DMS 273 treated with DMSO at 0.1 percent for 48 hours (cell line): Measurements from ENCODE around the gene MAPK8IP3.
A peak's percentile ranks its signal among the peaks of the same experiment; 100 is the strongest.

Experiments used
- DNase-seq: peaks from one replicate; lab custom pipeline; 2025; lab: John Stamatoyannopoulos, UW

Gene MAPK8IP3

DNA sequence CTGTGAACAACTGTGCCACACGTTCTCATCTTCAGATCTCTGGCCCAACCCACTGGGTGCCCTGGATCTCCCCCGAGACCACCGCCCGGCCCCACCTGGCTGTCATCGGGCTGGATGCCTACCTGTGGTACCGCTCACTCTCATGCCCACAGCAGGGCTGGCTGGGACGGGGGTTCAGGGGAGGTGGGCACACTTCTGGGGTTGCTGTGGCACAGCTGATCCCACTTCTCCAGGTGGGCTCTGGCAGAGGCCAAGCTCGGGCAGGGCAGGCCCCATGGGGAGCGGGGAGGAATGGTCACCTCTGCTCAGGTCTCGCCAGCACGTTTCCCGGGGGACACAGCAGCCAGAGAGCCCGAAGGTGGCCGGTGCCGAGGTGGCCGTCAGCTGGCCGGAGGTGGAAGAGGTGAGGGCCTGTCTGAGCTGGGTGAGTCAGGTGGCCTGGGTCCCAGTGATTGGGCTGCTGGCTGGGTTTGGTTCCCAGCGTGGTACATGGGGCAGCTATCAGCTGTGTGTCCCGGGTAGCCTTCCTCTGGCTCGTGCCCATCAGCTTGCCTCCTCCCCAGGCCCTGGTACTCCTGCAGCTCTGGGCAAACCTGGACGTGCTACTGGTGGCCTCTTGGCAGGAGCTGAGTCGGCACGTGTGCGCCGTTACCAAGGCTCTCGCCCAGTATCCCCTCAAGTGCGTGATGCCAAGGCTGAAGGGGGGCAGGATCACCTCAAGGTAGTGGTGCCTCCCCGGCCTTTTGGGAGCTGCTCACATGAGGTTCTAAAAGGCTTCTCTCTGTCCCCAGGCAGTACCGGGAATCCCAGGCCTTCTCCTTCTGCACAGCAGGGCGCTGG, 69.2 kb downstream of the MAPK8IP3 start:
- DNase-seq, result no peak

DNA sequence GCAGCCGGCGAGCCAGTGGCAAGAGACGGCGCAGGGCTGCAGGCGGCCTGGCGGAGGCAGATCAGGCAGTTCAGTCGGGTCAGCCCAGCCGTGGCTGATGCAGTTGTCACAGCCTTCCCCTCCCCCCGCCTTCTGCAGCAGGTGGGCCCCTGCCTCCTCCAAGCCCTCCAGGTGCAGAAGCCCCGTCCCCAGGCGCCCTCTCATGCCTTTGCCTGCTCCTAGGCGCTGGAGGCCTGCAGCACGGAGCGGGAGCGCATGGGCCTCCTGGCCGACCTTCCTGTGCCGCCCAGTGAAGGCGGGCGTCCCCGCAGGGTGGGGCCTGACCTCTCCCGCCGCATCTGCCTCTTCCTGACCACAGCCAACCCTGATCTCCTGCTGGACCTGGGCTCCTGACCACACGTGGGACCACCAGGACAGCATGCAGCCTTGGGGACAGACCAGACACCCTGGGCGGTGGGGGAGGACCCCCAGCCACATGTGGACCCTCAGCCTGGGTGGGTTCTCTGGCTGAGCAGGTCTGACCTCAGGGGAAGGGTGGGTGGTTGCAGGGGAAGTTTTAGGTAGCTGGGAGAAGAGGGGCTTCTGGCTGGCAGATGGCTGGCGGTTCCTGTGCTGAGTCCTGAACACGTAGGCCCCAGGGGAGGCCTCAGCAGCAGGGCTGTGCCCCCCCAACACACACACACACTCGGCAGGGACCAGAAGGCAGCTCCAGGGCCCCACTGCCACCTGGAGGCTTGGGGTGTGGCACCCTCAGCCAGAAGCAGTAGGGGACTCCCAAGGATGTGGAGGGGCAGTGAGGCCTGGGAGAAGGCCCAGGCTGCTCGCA, 70.1 kb downstream of the MAPK8IP3 start:
- DNase-seq, result no peak

DNA sequence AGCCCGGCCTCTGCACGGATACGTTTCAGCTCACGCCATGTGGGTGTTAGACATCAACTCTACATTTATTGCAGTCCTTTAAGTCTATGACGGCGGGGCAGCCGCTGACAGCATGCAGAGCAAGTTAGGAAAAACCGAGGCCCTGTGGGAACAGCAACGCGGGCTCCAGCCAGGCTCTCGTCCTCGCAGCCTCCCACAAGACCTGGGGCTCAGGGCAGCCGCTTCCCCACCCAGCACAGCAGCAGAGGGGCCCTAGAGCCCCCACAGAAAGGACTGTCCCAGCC, 70.6 kb downstream of the MAPK8IP3 start:
- DNase-seq, result no peak

DNA sequence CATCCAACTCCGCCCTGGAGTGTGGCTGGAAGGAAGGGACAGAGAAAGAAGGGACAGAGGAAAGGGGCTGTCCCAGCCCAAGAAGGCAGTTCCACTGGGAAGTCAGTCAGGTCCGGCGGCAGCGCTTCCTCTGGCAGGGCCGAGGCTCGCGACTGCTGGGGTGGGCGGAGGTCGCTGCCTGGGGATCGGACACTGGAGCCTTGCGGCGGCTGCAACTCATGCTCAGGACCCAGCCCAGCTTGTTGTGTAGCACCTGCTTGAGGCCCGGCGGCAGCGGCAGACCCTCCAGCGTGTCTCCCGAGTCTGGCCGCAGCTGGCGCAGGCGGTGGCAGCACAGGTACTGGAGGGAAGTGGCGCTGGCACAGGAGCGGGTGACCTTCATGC, 71.0 kb downstream of the MAPK8IP3 start:
- no peak for DNase-seq

DNA sequence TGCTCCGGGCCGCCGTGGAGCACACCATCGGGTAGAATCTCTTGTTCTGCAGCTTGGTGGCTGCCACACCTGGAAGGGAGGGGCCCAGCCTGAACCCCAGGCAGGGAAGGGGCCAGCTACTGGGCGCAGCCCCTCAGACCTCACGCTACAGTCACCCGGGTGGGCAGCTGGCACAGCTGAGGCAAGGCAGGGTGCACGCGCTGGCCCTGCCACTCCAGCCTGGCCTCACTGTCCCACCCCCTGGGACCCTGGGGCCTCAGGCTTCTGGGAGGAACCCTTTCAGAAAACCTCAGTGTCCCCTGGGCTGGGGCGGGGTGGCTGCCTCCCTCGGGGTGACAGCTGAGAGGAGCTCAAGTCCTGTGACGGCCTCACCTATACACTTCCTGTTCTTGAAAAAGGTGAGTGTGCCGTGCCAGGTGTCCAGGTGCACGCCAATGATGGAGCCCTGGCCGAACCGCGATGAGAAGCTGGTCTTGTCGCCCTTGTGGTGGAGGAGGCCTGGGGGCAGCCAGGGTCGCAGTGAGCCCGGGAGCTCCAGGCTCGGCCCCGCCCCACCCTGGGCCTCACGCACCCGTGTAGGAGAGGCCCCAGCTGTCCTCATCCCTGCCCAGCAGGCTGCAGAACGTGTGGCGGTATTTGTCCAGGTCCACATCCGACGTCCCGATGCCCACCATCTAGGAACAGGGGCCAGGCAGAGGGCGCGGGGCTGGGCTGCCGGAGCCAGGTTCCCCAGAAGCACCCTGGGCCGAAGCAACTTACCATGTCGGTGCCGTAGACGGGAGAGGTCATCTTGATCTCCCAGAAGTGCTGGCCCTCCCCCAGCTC, 71.6 kb downstream of the MAPK8IP3 start:
- DNase-seq, result no peak

DNA sequence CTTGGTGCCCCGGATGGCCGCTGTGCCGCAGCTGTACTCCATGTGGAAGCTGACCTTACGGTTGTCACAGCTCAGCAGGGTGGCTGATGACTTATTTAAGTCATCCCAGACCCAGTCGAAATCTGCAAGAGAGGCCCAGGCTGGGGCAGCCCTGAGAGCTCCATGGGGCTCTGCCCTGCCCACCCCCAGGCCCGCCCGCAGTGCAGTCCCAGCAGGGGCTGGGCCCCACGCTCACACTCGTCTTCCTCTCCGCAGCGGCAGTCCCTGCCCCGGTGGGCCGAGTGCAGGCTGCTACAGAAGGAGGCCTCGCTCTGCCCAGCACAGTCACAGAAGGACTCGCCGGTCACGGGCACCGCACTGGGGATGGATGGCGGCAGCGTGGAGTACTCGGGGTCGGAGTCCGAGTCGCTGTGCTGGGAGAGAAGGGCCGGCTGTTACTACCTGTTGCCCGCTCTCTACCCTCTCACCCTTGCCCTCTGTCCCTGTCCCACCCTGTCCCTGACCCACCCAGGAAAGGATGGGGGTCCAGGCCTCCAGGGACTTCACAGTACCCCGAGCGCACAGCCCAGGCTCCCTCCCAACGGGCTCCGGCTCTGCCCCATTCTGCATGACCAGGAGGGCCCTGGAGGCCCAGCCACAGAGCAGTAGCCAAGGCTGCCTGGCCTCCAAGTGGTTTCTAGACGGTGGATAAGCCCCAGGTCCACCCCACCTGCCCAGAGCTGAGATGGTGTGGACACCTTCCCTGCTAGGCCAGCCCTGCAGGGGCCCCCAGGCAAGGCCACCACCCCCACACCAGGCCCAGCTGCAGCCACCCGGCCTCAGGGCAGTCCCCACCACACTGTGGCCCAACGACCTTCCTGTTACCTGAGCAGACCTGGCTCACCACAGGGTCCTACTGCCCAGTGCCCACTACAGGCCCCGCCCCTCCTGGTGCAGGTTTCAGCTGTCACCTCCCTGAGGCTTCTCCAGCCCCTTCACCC, 72.5 kb downstream of the MAPK8IP3 start:
- no peak for DNase-seq

DNA sequence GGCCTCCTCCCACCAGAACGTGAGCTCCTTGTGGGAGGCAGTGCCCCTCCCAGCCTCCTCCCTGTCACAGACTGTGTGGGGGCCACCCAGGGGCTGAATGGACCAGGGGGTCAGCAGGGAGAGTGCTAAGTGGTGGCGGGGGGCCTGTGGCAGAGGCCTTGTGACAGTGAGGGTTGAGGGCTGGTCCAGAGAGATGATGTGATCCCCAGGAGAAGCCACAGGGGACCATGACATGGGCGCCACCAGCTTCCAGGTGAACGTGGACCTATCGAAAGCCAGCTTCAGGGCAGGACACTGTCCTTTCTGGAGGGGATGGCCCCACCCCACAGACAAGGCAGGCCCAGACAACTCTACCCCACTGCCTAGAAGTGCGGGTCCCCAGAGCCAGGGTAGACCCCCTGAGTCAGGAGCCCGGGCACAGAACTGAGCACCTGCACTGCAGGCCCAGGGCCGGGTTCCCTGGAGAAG, 73.3 kb downstream of the MAPK8IP3 start:
- DNase-seq, result no peak

DNA sequence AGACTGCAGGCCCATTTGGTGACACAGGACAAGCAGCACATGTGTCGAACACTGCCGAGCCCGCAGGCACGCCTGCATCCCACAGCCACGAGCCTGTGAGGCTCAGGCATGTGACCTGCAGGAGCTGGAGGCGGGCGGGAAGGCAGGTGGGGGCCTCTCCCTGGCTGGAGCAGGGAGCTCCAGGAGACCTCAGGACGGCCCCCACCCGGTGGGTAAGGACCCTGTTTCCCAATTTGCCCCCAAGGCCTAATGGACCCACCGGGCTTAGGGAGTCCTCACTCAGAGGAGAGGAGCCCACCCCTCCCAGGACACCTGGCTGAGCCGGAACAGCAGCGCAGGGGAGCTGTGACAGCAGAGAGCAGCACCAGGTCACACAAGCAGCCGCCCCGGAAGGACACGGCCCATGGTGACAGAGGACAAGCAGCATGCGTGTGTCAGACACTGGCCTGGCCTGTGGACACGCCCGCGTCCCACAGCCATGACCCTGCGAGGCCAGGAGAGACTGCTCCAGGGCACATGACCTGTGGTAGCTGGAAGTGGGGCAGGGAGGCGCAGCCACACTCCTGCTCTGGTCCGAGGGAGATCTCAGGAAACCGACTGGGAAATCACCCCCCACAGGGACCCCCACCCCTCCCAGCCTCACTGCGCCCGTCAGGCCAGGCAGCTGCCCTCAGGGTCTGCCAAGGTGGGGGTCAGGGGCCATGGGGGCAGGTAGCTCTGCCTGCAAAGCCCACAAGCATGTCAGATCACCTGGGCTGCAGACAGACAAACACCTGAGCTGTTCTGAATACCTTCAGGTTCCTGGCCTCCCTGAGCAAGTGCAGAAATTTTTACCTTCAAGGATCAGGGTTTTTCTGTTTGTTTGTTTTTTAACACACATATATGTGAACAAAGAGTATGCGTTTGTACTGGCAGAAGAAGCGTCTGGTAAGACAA, 74.0 kb downstream of the MAPK8IP3 start:
- DNase-seq, result no peak

DNA sequence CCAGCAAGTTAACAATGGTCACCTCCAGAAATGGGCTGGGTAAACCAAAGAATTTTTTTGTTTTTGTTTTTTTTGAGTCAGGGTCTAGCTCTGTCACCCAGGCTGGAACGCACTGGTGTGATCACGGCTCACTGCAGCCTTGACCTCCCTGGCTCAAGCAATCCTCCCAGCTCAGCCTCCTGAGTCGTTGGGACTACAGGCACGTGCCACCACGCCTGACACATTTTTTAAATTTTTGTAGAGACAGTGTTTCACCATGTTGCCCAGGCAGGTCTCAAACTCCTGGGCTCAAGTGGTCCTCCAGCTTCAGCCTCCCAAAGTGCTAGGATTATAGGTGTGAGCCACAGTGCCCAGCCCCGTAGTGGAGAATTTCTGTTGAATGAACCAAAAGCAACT, 74.7 kb downstream of the MAPK8IP3 start:
- no peak for DNase-seq

DNA sequence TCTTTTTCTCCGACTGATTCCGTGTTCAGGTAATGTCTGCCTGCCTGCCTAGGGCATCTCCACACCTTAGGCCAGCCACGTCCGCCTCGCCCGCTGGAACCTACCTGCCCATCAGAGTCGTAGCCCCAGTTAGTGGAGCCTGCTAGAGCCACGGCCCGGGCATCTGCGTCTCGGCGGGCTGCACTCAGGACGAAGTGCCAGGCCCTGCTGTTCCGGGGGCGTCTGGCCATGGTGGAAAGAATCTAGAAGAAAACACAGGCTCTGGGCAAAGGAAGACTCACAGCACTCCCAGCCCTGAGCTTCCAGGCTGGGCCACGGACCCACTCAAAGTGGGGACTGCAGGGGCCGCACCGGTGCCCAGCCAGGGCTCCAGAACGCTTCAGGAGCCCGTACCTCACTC, 75.3 kb downstream of the MAPK8IP3 start:
- no peak for DNase-seq

DNA sequence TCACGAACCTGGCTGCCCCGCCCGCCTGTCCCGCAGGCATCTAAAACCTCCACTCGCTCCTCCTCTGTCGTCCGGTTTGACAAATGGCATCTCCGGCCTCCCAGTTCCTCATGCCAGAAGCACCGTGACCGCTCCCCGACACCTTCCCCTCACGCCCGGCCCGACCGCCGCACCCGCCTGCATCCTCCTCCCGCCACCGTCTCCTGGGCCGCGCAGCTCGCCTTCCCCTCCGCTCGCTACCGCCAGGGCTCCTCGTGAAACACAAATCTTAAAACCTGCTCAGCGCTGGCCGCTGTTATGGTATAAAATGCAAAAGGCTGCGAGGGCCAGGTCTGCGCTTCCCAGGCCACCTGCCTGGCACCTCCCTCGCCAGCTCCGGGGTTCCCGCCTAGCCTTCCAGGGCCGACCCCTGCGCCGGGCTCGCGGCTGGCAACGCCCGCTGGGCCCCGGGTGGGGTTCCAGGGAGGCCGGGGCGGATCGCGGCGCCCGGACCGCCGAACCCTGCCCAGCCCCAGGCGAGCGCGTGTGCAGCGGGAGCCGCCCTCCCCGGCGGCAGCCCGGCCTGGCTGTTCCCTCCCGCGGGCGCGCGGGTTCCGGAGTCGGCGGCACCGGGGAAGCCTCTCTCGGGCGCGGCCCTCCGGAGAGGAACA, 75.9 kb downstream of the MAPK8IP3 start:
- DNase-seq, result no peak

DNA sequence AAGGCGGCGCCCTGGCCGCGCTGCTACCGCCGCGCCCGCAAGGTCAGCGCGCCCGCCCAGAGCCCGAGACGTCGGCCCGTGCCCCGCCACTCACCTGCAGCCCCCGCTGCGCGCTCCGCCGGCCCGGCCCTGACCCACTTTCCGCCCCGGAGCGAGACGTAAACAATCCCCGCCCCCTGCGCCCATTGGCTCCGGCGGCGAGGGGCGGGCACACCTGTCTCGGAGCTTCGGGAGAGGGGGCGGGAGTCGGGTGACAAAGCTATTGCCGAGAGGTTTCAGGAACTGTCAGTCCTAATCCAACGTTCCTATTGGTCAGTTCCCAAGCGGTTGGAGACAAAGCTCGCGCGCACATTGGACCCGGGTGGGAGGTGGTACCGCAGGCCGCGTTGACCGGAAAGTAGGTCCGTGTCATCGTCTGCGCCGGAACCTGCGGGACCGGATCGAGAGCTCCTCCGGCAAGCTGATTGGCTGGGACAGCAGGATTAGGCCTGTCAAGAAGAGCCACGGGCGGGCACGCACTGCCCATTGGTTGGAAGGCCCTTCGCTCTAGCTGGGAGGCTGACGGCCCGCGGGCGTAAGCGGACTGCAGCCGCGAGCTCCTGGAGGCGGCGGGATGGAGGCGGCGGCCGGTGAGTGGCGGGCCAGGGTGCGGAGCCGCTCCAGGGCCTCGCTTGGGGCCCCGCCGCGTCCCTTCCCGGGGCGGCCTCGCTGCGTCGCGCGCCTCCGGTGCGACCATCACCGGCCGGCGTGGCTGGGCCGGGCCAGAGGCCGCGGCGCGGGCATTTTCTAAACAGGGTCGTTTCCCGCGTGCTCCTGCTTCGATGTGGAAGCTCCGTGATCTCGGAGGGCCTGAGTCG, 76.6 kb downstream of the MAPK8IP3 start, which contains the start of the genes NUBP2 and SPSB3:
Gene NUBP2 (plus strand): TSS at position 553 of the 857 bp plus-strand sequence. CDS start 61 bp downstream, at position 614.
Gene SPSB3 (minus strand): TSS at position 164 of the 857 bp plus-strand sequence. CDS start 1,088 bp downstream, outside the sequence.
- peak; percentile 99 for DNase-seq

DNA sequence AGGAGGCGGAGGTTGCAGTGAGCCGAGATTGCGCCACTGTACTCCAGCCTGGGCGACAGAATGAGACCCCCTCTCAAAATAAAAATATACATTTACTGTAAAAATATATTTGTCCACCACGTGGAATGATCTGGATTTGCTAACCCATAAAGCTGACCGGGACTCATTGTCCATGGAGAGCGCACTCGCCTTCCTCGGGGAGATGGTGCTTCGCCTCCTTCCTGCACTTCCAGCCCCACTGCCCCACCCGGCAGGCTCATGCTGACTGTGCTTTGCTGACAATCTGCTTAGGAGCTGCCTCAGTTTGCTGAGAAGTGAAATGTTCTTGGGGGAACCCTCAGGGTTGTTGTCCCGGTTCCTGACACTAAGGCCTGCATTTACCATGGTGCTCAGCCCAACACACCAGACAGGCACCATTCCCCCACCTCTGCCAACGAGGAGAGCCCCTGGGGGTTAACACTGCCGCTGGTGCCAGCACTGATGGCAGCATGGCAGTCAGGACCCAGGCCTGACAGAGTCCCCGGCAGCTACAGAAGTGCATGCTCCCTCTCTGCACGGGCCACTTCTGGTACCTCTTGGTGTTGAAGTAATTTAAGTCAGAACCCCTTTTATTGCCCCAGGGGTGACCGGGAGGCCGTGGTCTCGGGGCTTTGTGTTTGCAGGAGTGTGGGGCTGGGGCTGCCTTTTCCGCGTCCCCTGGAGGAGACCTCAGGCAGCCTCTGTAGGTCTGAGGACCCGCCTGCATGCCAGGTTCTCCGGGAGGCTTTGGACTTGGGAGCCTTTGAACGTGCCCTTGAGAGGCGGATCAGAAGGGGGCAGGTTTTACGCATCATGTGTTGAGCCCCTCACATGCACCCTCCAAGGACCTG, 79.2 kb downstream of the MAPK8IP3 start:
- no peak for DNase-seq

DNA sequence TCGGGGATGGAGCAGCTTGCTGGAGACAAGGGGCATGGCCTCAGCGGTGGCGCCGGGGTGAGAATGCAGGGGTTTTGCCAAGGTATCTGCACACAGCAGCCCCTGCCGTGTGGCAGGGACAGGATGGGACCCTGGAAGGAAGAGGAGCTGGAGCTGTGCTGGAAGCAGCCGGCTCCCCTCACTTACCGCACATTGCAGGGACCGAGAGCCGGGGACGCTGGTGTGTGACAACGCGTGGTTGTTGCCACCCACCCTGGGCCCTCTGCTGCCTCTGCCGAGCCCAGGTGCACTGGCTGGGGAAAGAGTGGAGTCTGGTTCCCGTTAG, 79.8 kb downstream of the MAPK8IP3 start:
- DNase-seq, result no peak

DNA sequence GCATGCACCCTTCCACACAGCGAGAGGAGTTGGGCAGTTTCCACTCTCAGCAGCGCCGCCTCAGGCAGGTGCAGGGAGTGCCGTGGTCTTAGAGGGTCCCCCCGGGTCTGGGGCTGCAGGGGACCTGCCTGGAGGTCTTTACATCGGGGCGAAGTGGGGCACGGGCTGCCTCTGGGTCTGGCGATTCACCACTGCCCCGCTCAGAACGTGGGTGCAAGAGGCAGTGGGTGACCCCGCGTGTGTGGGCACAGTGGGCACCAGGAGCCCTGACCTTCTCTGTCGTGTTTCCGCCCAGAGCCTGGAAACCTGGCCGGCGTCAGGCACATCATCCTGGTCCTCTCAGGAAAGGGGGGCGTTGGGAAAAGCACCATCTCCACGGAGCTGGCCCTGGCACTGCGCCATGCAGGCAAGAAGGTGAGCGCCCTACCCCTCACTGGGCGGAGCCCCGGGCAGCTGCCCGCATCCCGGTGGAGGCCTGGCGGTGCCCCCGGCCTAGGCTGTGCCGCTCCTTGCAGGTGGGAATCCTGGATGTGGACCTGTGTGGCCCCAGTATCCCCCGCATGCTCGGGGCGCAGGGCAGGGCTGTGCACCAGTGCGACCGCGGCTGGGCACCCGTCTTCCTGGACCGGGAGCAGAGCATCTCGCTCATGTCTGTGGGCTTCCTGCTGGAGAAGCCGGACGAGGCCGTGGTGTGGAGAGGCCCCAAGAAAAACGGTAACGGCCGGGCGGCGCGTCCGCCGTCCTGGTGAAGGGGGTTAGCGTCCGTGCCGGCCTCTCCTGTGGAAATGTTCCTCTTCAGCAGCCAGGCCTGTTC, 80.5 kb downstream of the MAPK8IP3 start:
- no peak for DNase-seq

DNA sequence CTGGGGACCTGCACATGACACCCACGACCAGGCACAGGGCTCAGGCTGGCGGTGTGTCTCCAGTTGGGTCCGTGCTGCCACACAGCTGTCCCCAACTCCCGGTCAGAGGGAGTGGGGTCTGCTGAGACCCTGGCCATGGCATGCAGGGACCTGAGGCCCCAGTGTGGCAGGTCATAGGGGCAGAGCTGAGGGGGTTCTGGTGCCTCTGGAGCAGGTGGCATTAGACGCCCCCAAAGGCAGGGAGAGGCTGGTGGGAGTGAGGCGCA, 81.0 kb downstream of the MAPK8IP3 start:
- no peak for DNase-seq
